Lower leg skin (tissue), 3 donors: ENCODE data around the gene OCA2.

Experiments used
- CTCF ChIP-seq, 3 donors: fragments of 450-650 bp; IDR thresholded peaks; one replicate each; pipeline ENCODE4 v1.5.1; 2016; ENCODE audit warnings: antibody characterized with exemption in 3 of 3, mild to moderate bottlenecking in 3 of 3, moderate library complexity in 2 of 3
- POLR2A ChIP-seq, 2 donors: fragments of 450-650 bp; IDR thresholded peaks; one replicate each; pipeline ENCODE4 v1.6.1; 2016 to 2017; ENCODE audit warnings: antibody characterized with exemption in 2 of 2, mild to moderate bottlenecking in 1 of 2, moderate library complexity in 1 of 2

- TF ChIP-seq CTCF (IDR thresholded peaks at IDR 0.05) (no peak), POLR2A (IDR thresholded peaks at IDR 0.05) (no peak)
Observed at GRCh38 chr15:27955087-27955486, 144.0 kb downstream of the OCA2 start.
